DMS153 treated with DMSO at 0.1 percent for 48 hours (cell line): ENCODE data around the gene DPH1.

ENCODE experiments used
- DNase-seq: peaks from one replicate; lab custom pipeline; 2025; ENCODE audit not compliant: unreplicated experiment; lab: John Stamatoyannopoulos, UW

Gene DPH1

GRCh38 chr17:2049333-2050299 is 19.7 kb downstream of the DPH1 start:
- no peak for DNase-seq

GRCh38 chr17:2050300-2051060 is 20.5 kb downstream of the DPH1 start:
- DNase-seq: peak; percentile 4

- no peak for DNase-seq
These were observed 21.3 kb downstream of the DPH1 start for GRCh38 chr17:2051061-2051932.

- no peak for DNase-seq
These were observed 22.1 kb downstream of the DPH1 start for GRCh38 chr17:2051933-2052559.

GRCh38 chr17:2053380-2054261 is 23.7 kb downstream of the DPH1 start:
- peak; percentile 6 for DNase-seq

- no peak for DNase-seq
These were observed 24.2 kb downstream of the DPH1 start for GRCh38 chr17:2054262-2054511.

DNA sequence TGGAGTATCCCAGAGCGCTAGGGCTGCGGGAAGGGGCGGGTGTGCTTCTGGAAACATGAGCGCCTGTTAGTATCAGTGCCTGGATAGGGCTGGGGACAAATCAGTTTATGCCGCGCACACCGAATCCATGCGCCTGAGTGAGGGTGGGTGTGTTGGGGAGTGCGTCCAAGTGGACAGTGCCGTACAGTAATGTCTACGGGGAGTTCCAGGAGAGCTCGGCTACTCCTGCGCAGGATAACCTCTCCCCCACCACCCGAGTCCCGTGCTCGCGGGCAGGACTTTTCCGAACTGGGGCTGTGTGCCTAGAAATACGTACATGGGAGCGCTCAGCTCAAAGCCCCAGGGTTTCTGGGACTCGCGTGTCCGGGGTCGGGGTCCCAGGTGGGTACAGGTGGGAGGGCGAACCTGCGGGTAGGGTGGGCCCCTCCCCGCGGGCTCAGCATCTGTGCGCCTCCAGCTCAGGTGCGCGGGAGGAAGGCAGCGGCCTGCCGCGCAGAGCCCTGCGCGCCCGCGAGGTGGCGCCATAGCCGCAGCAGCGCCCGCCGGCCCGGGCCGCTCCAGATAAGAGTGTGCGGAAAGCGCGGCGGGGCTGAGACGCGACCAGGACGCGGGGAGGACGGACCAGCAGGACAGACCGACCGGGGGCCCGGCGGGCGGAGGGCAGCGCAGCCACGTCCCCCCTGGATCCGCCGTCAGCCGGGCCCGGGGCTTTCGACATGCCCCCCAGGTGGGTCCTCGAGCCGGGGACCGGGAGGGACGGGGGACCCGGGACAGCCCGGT is 24.7 kb downstream of the DPH1 start, which contains the start of gene HIC1:
TSS of gene HIC1 (plus strand) at position 592 of the 780 bp plus-strand sequence. CDS start 1,588 bp downstream, outside the sequence.
- peak; percentile 13 for DNase-seq

- no peak for DNase-seq
These were observed 25.6 kb downstream of the DPH1 start for GRCh38 chr17:2055292-2056205.

GRCh38 chr17:2056206-2057174 is 26.5 kb downstream of the DPH1 start:
- DNase-seq: no peak

- no peak for DNase-seq
These were observed 27.3 kb downstream of the DPH1 start for GRCh38 chr17:2057175-2057759.

DNA sequence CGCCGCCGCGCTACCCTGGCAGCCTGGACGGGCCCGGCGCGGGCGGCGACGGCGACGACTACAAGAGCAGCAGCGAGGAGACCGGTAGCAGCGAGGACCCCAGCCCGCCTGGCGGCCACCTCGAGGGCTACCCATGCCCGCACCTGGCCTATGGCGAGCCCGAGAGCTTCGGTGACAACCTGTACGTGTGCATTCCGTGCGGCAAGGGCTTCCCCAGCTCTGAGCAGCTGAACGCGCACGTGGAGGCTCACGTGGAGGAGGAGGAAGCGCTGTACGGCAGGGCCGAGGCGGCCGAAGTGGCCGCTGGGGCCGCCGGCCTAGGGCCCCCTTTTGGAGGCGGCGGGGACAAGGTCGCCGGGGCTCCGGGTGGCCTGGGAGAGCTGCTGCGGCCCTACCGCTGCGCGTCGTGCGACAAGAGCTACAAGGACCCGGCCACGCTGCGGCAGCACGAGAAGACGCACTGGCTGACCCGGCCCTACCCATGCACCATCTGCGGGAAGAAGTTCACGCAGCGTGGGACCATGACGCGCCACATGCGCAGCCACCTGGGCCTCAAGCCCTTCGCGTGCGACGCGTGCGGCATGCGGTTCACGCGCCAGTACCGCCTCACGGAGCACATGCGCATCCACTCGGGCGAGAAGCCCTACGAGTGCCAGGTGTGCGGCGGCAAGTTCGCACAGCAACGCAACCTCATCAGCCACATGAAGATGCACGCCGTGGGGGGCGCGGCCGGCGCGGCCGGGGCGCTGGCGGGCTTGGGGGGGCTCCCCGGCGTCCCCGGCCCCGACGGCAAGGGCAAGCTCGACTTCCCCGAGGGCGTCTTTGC is 28.0 kb downstream of the DPH1 start:
- DNase-seq: no peak

DNA sequence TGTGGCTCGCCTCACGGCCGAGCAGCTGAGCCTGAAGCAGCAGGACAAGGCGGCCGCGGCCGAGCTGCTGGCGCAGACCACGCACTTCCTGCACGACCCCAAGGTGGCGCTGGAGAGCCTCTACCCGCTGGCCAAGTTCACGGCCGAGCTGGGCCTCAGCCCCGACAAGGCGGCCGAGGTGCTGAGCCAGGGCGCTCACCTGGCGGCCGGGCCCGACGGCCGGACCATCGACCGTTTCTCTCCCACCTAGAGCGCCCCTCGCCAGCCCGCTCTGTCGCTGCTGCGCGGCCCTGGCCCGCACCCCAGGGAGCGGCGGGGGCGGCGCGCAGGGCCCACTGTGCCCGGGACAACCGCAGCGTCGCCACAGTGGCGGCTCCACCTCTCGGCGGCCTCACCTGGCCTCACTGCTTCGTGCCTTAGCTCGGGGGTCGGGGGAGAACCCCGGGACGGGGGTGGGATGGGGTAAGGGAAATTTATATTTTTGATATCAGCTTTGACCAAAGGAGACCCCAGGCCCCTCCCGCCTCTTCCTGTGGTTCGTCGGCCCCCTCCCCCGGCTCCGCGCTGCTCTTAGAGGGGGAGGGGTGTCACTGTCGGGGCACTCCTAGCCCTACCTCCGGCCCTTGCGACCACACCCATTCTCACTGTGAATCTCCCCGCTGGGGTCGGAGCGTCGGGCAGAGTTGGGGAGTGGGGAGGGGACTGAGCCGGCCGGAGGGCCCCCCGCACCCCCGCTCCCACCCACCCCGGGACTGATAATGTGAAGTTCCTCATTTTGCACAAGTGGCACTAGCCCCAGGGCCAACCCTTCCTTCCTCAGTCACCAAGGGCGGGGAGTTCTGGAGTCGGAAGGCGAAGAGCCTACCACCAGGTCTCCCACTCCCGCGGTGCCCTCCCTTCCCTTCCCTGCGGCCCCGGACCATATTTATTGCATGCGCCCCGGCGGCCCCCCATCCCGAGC is 28.9 kb downstream of the DPH1 start:
- DNase-seq: no peak

- no peak for DNase-seq
These were observed 29.8 kb downstream of the DPH1 start for GRCh38 chr17:2059547-2060384.

DNA sequence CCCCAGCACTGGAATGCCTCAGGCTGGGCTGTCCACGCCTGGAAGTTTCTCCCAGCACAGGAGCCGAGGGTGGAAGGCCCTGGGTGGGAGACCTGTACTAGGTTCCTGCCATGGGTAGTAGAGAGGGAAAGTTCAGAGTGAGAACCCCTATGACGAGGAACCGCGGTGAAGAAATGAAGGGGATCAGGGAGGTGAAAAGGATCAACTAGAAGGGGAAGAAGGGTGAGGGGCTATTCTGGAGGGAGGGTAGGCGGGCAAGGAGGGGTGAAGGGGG is 30.4 kb downstream of the DPH1 start:
- DNase-seq: no peak
